ENCODE measurements around the gene RNGTT.
"Not testable (repeated sequence)": the region's sequence is repeated elsewhere in the genome, so short reads cannot be mapped to it uniquely, and the experiment has no call there.

RNGTT gene

DNA sequence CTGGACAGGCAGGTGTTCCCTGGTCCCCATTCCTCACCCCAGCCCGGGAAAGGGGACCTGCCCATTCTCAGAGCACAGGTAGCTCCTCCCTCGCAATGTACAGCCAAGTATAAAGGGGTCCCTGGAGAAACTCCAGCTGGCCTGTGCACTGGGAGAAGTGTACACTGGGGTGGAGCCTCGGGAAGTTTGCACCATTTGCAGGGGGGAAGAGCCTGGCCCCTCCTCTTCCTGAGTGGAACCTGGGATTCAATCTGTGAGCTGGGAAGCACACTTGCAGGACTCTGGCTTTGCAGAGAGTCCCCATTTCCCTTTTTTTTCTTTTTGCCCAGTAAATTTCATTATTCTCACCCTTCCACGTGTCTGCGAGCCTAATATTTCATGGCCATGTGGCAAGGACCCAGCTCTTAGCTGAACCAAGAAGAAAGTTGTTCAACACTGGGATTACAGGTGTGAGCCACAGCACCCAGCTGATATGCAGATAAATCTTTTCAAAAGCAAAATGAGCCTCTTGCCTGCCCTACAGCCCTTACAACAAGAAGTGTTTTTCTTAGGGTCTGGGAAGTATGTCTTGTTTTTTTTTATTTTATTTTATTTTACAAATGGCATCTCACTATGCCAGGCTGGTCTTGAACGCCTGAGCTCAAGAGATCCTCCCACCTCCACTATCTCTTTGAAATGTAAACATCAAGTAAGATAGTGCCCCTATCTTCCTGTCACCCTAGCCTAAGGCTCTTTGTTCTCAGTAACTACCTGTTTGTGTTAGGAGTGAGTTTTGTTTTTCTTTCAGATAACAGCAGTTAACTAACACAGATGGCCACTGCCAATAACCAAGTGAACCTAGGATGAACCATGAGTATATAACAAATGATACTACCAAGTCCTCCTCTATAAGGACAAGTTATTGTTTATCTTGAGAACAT is 9.3 kb upstream of the RNGTT start:
- no peak for DNase-seq (ENCODE audit: low read depth)
- TF ChIP-seq, protein P1, sequence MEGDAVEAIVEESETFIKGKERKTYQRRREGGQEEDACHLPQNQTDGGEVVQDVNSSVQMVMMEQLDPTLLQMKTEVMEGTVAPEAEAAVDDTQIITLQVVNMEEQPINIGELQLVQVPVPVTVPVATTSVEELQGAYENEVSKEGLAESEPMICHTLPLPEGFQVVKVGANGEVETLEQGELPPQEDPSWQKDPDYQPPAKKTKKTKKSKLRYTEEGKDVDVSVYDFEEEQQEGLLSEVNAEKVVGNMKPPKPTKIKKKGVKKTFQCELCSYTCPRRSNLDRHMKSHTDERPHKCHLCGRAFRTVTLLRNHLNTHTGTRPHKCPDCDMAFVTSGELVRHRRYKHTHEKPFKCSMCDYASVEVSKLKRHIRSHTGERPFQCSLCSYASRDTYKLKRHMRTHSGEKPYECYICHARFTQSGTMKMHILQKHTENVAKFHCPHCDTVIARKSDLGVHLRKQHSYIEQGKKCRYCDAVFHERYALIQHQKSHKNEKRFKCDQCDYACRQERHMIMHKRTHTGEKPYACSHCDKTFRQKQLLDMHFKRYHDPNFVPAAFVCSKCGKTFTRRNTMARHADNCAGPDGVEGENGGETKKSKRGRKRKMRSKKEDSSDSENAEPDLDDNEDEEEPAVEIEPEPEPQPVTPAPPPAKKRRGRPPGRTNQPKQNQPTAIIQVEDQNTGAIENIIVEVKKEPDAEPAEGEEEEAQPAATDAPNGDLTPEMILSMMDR (IDR thresholded peaks at IDR 0.05; ENCODE audit: low read length, missing control alignments), result no peak

DNA sequence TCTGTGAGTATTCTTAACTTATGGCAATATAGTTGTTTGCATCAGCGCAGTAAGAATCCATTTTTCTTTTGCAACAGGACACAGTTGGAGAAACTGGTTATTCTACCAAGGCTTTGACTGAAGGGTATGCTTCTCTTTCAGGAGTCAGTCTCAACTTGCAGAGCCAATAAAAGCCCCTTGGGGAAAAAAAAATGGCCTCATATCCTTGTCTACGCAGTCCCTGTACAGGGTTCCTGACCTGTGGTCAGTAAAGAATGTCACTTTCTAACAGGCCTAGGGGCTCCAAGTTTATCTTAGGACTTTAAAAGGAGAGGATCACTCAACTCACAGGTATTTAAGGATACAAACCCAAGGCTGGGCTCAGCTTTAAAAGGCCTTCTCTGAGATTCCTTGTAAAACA is 6.9 kb upstream of the RNGTT start:
- TF ChIP-seq, protein P1 (IDR thresholded peaks at IDR 0.05; ENCODE audit: low read length, missing control alignments), result no peak
- H3K4me3 ChIP-seq (replicated peaks; ENCODE audit: low read depth, low read length), result no peak overlapping the region
- no peak for DNase-seq (ENCODE audit: low read depth)

More for the DNA sequence above, 9.3 kb upstream of the RNGTT start:
- no peak overlapping the region for H3K4me3 ChIP-seq (replicated peaks; ENCODE audit: low read depth, low read length)

DNA sequence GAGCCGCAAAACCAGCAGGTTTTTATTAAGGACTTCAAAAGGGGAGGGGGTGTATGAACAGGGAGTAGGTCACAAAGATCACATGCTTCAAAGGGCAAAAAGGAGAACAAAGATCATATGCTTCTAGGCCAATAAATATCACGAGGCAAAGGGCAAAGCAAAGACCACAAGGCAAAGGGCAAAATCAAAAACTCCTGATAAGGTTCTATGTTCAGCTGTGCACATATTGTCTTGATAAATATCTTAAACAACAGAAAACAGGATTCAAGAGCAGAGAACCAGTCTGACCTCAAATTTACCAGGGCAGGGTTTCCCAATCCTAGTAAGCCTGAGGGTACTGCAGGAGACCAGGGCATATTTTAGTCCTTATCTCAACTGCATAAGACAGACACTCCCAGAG is 5.8 kb upstream of the RNGTT start:
- not testable (repeated sequence) for H3K4me3 ChIP-seq (replicated peaks; ENCODE audit: low read depth, low read length); DNase-seq (ENCODE audit: low read depth)

DNA sequence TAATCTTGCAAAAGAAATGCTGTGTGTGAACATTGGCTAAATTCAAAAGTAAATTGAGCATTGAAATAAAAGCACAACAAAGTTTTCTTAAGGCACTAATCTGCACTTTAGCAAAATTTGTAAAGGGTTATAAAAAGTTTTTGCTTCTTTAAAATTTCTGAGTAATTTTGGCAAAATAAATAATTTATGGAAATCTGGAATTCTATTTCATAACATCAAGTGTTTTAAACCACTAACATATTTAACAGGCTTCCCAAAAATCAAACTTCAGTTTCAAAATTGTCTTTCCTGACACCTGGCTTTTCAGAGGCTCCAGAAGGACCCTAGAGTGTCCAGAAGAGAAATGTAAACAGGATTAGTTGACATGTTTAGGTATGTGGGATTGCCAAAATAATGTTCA is 4.5 kb upstream of the RNGTT start:
- TF ChIP-seq, protein P1 (IDR thresholded peaks at IDR 0.05; ENCODE audit: low read length, missing control alignments), result no peak
- no peak overlapping the region for H3K4me3 ChIP-seq (replicated peaks; ENCODE audit: low read depth, low read length)
- DNase-seq (ENCODE audit: low read depth), result no peak

DNA sequence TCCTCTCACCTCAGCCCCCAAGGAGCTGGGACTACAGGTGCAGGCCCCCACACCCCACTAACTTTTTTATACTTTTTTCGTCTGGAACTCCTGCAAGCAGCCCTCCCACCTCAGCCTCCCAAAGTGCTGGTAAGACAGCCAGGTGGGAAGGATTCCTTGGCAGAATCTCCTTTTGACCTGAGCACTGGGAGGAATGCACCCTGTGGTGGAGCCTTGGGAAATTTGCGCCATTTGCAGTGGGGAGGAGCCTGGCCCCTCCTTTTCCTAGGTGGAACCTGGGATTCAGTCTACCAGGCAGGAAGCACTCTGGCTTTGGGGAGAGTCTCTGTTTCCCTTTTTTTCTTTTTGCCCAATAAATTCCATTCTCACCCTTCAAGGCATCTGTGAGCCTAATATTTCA is 2.3 kb upstream of the RNGTT start:
- DNase-seq (ENCODE audit: low read depth), result no peak
- H3K4me3 ChIP-seq (replicated peaks; ENCODE audit: low read depth, low read length), result no peak overlapping the region
- TF ChIP-seq, protein P1 (IDR thresholded peaks at IDR 0.05; ENCODE audit: low read length, missing control alignments), result no peak

DNA sequence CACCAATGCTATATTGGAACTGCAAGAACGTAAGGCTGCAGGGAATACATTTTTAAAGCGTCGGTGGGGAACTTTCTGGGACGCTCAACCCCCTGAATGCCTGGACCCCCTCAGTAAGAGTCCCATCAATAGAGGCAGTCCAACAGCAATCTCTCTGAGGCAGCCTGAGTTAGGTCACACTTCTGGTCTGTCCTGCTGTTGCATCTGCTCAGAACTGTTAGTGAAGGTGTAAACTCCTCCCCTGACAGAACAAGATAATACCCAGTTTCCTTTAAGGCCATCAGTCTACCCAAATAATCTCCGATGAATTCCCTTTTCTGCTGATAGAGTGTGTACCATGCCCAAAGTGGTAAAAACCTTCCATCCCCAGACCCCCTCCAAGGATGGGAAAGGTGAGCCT is 1.1 kb upstream of the RNGTT start:
- TF ChIP-seq, protein P1 (IDR thresholded peaks at IDR 0.05; ENCODE audit: low read length, missing control alignments), result no peak
- peak overlapping the region; percentile 98 for H3K4me3 ChIP-seq (replicated peaks; ENCODE audit: low read depth, low read length)
- DNase-seq (ENCODE audit: low read depth), result no peak

DNA sequence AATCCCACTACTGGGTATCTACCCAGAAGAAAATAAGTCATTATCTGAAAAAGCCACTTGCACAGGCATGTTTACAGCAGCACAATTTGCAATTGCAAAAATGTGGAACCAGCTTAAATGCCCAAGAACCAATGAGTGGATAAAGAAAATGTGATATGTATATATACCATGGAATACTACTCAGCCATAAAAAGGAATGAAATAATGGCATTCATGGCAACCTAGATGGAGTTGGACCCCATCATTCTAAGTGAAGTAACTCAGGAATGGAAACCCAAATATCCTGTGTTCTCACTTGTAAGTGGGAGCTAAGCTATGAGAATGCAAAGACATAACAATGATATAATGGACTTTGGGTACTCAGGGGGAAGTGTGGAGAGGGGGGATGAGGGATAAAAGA is 4.6 kb downstream of the RNGTT start:
- H3K4me3 ChIP-seq (replicated peaks; ENCODE audit: low read depth, low read length), result no peak overlapping the region
- no peak for DNase-seq (ENCODE audit: low read depth)

More for the DNA sequence above, 4.6 kb downstream of the RNGTT start:
- TF ChIP-seq, protein P1 (IDR thresholded peaks at IDR 0.05; ENCODE audit: low read length, missing control alignments), result no peak

Measured in fibroblast of pulmonary artery (primary cell).